Panc1 (cell line): ENCODE results near the gene GLIS1.

Experiments used
- CTCF ChIP-seq: fragments of 450-650 bp; IDR thresholded peaks from 2 replicates; pipeline ENCODE4 v1.5.1; 2017; ENCODE audit warnings: mild to moderate bottlenecking
- REST ChIP-seq, 2 experiments: IDR thresholded peaks; 2 replicates each; pipeline ENCODE4 v1.6.1; 2011 to 2012; ENCODE audit warnings: low read depth in 2 of 2, control low read depth in 1 of 2, low read length in 1 of 2, mild to moderate bottlenecking in 1 of 2, moderate library complexity in 1 of 2; ENCODE audit not compliant: insufficient read depth in 1 of 2

GRCh38 chr1:53642607-53643006, 96.4 kb downstream of the GLIS1 start:
- TF ChIP-seq CTCF (no peak), REST (IDR thresholded peaks at IDR 0.05; ENCODE audit: insufficient read depth in 1 of 2, low read depth in 2 of 2, low read length in 1 of 2) (no peak)
